H7 (cell line): ENCODE data around the gene ALDH1L1. TPM values are rescaled to one million over a fixed set of nuclear protein-coding genes. Genes with fewer than 3 reads are reported as not detected.

ENCODE experiments used
- DNase-seq: peaks from one replicate; pipeline ENCODE4 v3.0.0; 2012
- H3K27me3 ChIP-seq: 2 replicates; pipeline ENCODE4 v1.6.0; 2011; ENCODE audit warnings: mild to moderate bottlenecking, low read length; ENCODE audit not compliant: control insufficient read depth, insufficient read depth
- H3K36me3 ChIP-seq: replicated peaks from 2 replicates; pipeline ENCODE4 v1.5.1; 2011; ENCODE audit warnings: low read length; ENCODE audit not compliant: control insufficient read depth, insufficient read depth
- H3K4me3 ChIP-seq: 2 replicates; pipeline ENCODE4 v1.5.1; 2011; ENCODE audit warnings: low read depth, mild to moderate bottlenecking, control low read depth, low read length, moderate library complexity; ENCODE audit not compliant: insufficient read depth
- total RNA-seq: library from RNA; depleted of rRNA; stranded (reverse); fragments of >200 nt; shearing (Covaris generic); gene quantifications from 2 replicates; pipeline ENCODE4 v1.2.3, GENCODE V29; 2014; rRNA removed

ALDH1L1 gene
- total RNA-seq, 1 experiment from 2014 or later = 0.28 TPM

- H3K36me3 ChIP-seq = no peaks in the 10 kb centered on the region
Observed at GRCh38 chr3:126053949-126054569, 126.3 kb downstream of the ALDH1L1 start.

More at GRCh38 chr3:126053949-126054569, 126.3 kb downstream of the ALDH1L1 start:
- no peaks in the 10 kb centered on the region for H3K27me3 ChIP-seq
- DNase-seq = no peak
- no peak overlapping the region for H3K4me3 ChIP-seq

Other genes with a start within 250 kb of the ALDH1L1 start
- 0.41 TPM in 1 of 2 replicates, not detected in the other for gene ROPN1B, start 211.4 kb downstream of the ALDH1L1 start, total RNA-seq
- gene SLC41A3, start 96.5 kb downstream of the ALDH1L1 start, total RNA-seq = 30.8 and 32.7 TPM in 2 replicates
- 8.5 and 10.5 TPM in 2 replicates for gene KLF15, start 176.8 kb upstream of the ALDH1L1 start, total RNA-seq
- gene CFAP100, start 214.3 kb upstream of the ALDH1L1 start, total RNA-seq = 0.24 and 1.5 TPM in 2 replicates